Lung (tissue), 12 donors: Measurements from ENCODE around the gene KRTAP10-3. TPM values are rescaled to one million over a fixed set of nuclear protein-coding genes. Genes with fewer than 3 reads are reported as not detected.

Experiments
- ATAC-seq: fragments of 200-7000 bp; cut with Tn5 transposase; one replicate; pipeline ENCODE4 v1.9.1; 2020; ENCODE audit warnings: moderate number of reproducible peaks; ENCODE audit not compliant: insufficient read depth, low FRiP score
- DNase-seq, 3 donors: peaks; one replicate each; pipeline ENCODE4 v3.0.0-alpha.2; 2013 to 2017
- H3K27ac ChIP-seq, 2 donors: one replicate each; pipeline ENCODE4 v1.5.1; 2013; ENCODE audit warnings: mild to moderate bottlenecking in 2 of 2, moderate library complexity in 2 of 2, control low read depth in 1 of 2, inconsistent platforms in 1 of 2, low read depth in 1 of 2, low read length in 1 of 2
- H3K27me3 ChIP-seq, 3 donors: one replicate each; pipeline ENCODE4 v1.5.1; 2013; ENCODE audit warnings: low read length in 2 of 3; ENCODE audit not compliant: control insufficient read depth in 3 of 3, insufficient read depth in 3 of 3
- H3K36me3 ChIP-seq, 4 donors: one replicate each; pipeline ENCODE4 v1.5.1; 2013; ENCODE audit warnings: low read length in 4 of 4, mild to moderate bottlenecking in 1 of 4, moderate library complexity in 1 of 4; ENCODE audit not compliant: control insufficient read depth in 4 of 4, insufficient read depth in 4 of 4
- H3K4me1 ChIP-seq, 5 donors: one replicate each; pipeline ENCODE4 v1.5.1; 2013; ENCODE audit warnings: low read length in 5 of 5, mild to moderate bottlenecking in 2 of 5, moderate library complexity in 1 of 5; ENCODE audit not compliant: control insufficient read depth in 5 of 5, insufficient read depth in 5 of 5
- H3K4me3 ChIP-seq: one replicate; pipeline ENCODE4 v1.5.1; 2013; ENCODE audit warnings: mild to moderate bottlenecking, control low read depth, moderate library complexity
- H3K9ac ChIP-seq, 2 donors: one replicate each; pipeline ENCODE4 v1.5.1; 2013; ENCODE audit warnings: low read length in 2 of 2, control low read depth in 1 of 2; ENCODE audit not compliant: insufficient read depth in 1 of 2
- H3K9me3 ChIP-seq, 4 donors: one replicate each; pipeline ENCODE4 v1.5.1; 2013; ENCODE audit warnings: low read length in 3 of 4, mild to moderate bottlenecking in 1 of 4, moderate library complexity in 1 of 4; ENCODE audit not compliant: control insufficient read depth in 4 of 4, insufficient read depth in 3 of 4
- CTCF ChIP-seq: IDR thresholded peaks from 2 replicates; pipeline ENCODE4 v1.5.1; 2012; ENCODE audit warnings: mild to moderate bottlenecking; ENCODE audit errors: control extremely low read depth, extremely low read depth
- WGBS, 2 donors: extraction: QIAGEN DNeasy Blood & Tissue Kit; methylation state at CpG; one replicate each; pipeline ENCODE4 v1.1.7; 2013; 5-methylcytosine and 5-hydroxymethylcytosine counted together
- polyA plus RNA-seq, 2 donors: library from polyadenylated mRNA; stranded (reverse); fragments of 200-250 nt; gene quantifications; one replicate each; pipeline ENCODE4 v1.2.1, GENCODE V29; 2013
- total RNA-seq, 2 donors: library from RNA; depleted of rRNA in 1 of 2; stranded (reverse); fragments of >200 nt in 1 of 2; gene quantifications; one replicate each; pipeline ENCODE4 v1.2.1, GENCODE V29; 2014 to 2021
- donor health status: control.
- donor health status: control.
- donor health status: Bipolar disorder and iron deficiency.
- donor health status: healthy.
- donor health status: DM: yes; HTN: yes; CAD: no.

KRTAP10-3 gene
- total and polyA plus RNA-seq, 4 donors: not detected

DNA sequence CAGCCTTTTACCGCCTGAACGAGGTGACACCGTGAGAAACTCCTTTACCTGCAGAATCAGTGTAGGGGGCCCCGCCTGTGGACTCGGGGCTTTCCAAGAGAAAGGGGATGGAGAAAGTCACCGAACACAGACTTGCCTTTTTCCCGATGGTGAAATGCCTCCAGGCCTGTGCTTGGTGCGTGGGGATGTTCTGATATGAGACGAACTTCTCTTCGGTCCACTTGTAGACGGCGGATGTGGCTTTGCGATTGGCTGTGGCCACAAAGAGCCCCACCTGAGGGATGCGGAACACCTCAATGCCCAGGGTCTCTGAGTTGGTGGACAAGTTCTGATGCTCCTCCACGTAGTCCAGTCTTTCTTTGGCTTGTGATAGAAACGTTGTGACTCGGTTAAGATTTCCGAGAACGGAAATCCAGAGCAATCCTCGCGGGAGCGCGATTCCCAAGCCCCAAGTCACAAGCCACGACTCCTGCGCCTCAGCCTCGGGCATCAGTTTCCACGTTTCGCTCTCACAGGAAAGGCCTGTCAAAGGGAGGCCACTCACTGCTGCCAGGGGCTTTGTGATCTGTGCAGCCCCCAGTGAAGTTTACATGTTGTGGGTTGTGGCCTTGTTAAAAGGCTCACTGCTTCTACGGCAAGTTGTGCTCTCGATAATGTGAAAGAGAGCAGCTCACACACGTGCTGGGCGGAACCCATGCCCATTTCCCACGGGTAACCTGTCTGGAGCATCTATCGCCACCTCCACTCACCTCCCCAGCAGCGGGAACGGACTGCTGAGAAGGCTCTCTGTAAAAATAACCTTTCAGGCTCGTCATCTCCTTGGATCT is 31.2 kb downstream of the KRTAP10-3 start:
- DNase-seq (no peak), ATAC-seq (no peak)
- no peak overlapping the region for H3K4me3 ChIP-seq
- H3K9ac ChIP-seq: no peak overlapping the region
- no peaks in the 10 kb centered on the region for H3K27me3 ChIP-seq
- H3K27ac ChIP-seq: no peak overlapping the region
- no peaks in the 10 kb centered on the region for H3K4me1 ChIP-seq
- 88% methylated on average over 37 of the region's 37 CpGs for WGBS, 2 donors
- no peaks in the 10 kb centered on the region for H3K36me3 ChIP-seq
- H3K9me3 ChIP-seq: peaks cover 0 to 3% (median 0%) of the 10 kb centered on the region in 4 donors
- TF ChIP-seq CTCF: no peak

DNA sequence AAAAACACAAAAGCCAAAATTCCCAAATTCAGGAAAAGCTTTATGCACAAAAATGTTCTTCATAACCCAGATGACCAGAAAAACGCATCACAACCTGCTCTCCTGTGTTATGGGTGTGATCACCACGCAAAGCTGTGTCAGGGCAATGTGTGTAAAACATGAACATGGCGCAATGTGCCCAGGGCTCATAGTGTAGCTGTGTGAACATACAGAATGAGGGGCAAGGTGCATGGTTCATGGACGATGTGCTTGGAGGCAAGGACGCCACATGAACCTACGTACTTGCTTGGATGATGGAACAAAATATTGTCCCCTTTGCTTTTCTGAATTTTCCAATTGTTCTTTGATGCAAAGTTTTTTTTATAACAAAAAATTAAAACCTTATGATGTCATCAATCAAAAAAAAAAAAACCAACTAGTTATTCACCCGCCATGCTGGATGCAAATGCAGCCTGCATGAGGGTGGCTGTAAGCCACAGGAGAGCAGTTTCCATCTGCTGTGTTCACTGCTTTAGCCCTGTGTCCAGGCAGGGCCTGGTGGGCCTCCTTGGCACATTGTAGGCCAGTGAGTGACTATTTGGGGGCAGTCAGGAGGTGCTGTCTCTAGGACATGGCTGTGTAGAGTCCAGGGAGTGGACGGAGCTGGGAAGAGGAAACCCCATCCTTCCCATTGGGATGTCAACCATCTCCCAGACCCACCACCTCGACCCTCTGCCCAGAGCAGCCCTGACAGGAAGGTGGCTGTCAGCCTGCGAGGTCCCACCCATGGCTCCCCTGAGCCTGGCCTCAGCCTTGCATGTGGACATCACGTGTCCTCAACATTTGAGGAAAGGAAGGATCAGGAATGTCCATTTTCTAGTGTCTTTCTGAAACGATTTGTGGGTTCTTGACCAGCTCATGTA is 32.2 kb downstream of the KRTAP10-3 start:
- H3K9me3 ChIP-seq: no peaks in the 10 kb centered on the region
- 87 to 92% methylated on average over 12 of the region's 12 CpGs for WGBS, 2 donors
- no peaks in the 10 kb centered on the region for H3K4me1 ChIP-seq
- H3K4me3 ChIP-seq: no peak overlapping the region
- no peak overlapping the region for H3K27ac ChIP-seq
- ATAC-seq (no peak), DNase-seq (no peak)
- no peaks in the 10 kb centered on the region for H3K36me3 ChIP-seq
- H3K9ac ChIP-seq: no peak overlapping the region
- no peaks in the 10 kb centered on the region for H3K27me3 ChIP-seq
- TF ChIP-seq CTCF: no peak

DNA sequence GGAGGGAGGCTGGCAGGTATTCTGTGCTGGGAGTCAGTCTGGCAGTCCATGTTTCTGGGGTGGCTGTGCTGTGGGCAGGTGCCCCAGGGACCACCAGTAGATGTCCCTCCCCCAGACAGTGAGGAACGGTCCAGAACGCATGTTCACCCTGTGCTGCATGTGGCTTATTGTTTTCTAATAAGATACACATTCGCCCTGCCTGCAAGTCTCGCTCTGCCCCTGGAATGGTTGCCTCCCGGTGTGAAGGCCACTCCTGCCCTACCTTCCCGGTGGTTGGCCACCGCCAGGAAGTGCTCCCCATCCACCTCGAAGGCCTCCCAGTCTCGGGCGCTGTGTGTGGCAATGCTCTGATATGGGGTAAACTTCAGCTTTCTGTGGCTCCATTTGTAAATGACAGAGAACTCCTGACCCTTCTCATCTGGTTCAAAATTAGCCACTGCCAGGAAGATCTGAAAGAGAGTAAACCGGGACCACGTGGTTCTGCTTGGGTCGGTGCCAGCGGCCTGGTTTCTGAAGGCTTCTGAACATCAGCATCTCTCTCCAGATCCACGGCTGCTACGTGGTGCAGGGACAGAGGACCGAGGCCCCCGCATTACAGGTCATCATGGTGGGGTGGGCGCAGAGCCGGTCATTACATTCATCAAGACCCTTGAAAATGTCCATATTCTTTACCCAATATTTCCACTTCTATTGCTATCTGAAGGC is 33.1 kb downstream of the KRTAP10-3 start:
- Histone ChIP-seq H3K36me3 (no peaks in the 10 kb centered on the region), H3K27ac (no peak overlapping the region), H3K9ac (no peak overlapping the region), H3K27me3 (no peaks in the 10 kb centered on the region), H3K4me1 (no peaks in the 10 kb centered on the region), H3K4me3 (no peak overlapping the region), H3K9me3 (no peaks in the 10 kb centered on the region)
- no peak for TF ChIP-seq CTCF
- no peak for ATAC-seq
- DNase-seq: no peak
- WGBS, 2 donors: 87 to 91% methylated on average over 20 of the region's 20 CpGs
